DND-41 (cell line): ENCODE results near the gene KCNG2.
"Not testable (repeated sequence)": the region's sequence is repeated elsewhere in the genome, so short reads cannot be mapped to it uniquely, and the experiment has no call there.

Experiments used
- ATAC-seq: fragments of 200-7000 bp; cut with Tn5 transposase; 3 replicates; pipeline ENCODE4 v1.9.1; 2021; ENCODE audit warnings: low read depth; ENCODE audit not compliant: insufficient read depth
- DNase-seq: peaks from one replicate; pipeline ENCODE4 v3.0.0-alpha.2; 2020
- H2AFZ ChIP-seq: 2 replicates; pipeline ENCODE4 v1.6.0; 2012; ENCODE audit warnings: low read depth, low read length
- H3K27ac ChIP-seq: 2 replicates; pipeline ENCODE4 v1.5.1; 2012; ENCODE audit warnings: low read length, inconsistent platforms
- H3K27me3 ChIP-seq: fragments of 200-600 bp; sonication (generic); 2 replicates; pipeline ENCODE4 v1.6.0; 2012; ENCODE audit warnings: low read length, mild to moderate bottlenecking, inconsistent platforms; ENCODE audit not compliant: insufficient read depth, poor library complexity
- H3K36me3 ChIP-seq: 2 replicates; pipeline ENCODE4 v1.5.1; 2012; ENCODE audit warnings: low read length, inconsistent platforms; ENCODE audit not compliant: insufficient read depth
- H3K4me1 ChIP-seq: 2 replicates; pipeline ENCODE4 v1.5.1; 2012; ENCODE audit warnings: mild to moderate bottlenecking, low read length; ENCODE audit not compliant: insufficient read depth
- H3K4me2 ChIP-seq: 2 replicates; pipeline ENCODE4 v1.6.0; 2012; ENCODE audit warnings: mild to moderate bottlenecking, moderate library complexity, low read length, inconsistent platforms; ENCODE audit not compliant: insufficient read depth
- H3K4me3 ChIP-seq, 2 experiments: fragments of 200-600 bp in 1 of 2; shearing (Covaris generic) in 1 of 2; 2 replicates each; pipeline ENCODE4 v1.5.1; 2012 to 2016; ENCODE audit warnings: inconsistent platforms in 2 of 2, low read length in 2 of 2, mild to moderate bottlenecking in 2 of 2, low read depth in 1 of 2, moderate library complexity in 1 of 2
- H3K79me2 ChIP-seq: 2 replicates; pipeline ENCODE4 v1.6.0; 2012; ENCODE audit warnings: low read length, inconsistent platforms; ENCODE audit not compliant: insufficient read depth
- H3K9ac ChIP-seq: 2 replicates; pipeline ENCODE4 v1.6.0; 2012; ENCODE audit warnings: low read depth, mild to moderate bottlenecking, inconsistent platforms, low read length, moderate library complexity
- H3K9me3 ChIP-seq: 2 replicates; pipeline ENCODE4 v1.5.1; 2012; ENCODE audit warnings: low read length, moderate library complexity, mild to moderate bottlenecking, inconsistent platforms; ENCODE audit not compliant: insufficient read depth, severe bottlenecking
- H4K20me1 ChIP-seq: 2 replicates; pipeline ENCODE4 v1.6.0; 2012; ENCODE audit warnings: low read length; ENCODE audit not compliant: insufficient read depth
- EZH2 ChIP-seq: IDR thresholded peaks from 3 replicates; pipeline ENCODE4 v1.6.1; 2012; ENCODE audit warnings: borderline replicate concordance, low read depth, mild to moderate bottlenecking, moderate library complexity, low read length, inconsistent platforms; ENCODE audit not compliant: severe bottlenecking
- TF ChIP-seq, protein P1 (sequence below): IDR thresholded peaks from 2 replicates; pipeline ENCODE4 v1.5.1; 2012; ENCODE audit warnings: borderline replicate concordance, low read length, moderate library complexity, mild to moderate bottlenecking; ENCODE audit not compliant: poor library complexity, severe bottlenecking; ENCODE audit errors: extremely low read depth

KCNG2 gene

DNA sequence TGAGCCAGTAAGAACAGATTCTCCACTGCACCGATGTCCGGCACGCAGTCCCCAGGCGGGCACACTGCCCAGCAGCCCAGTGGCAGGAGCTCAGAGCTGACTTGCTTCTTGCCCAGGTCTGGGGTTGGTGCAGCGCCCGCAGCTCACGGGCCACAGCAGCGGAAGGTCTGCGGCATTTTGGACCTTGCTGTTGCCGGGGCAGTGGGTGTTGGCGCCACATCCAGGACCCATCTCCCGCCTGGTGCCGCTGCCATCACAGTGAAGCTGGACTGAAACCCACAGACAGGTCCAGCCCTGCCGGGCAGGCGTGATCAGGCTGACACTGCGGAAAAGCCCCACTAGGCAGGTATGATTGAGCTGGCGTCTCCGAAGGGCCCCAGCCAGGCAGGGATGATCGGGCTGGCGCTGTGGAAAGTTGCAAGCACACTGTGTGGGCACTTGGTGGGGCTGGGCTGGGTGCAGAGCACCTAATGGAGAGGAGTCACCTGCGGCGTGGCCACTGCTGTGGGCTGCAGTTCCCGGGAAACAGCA, 78.3 kb downstream of the KCNG2 start:
- H3K4me2 ChIP-seq = no peak overlapping the region
- no peaks in the 10 kb centered on the region for H3K27me3 ChIP-seq
- no peak overlapping the region for H3K27ac ChIP-seq
- no peak overlapping the region for H2AFZ ChIP-seq
- H3K4me1 ChIP-seq = no peaks in the 10 kb centered on the region
- no peaks in the 10 kb centered on the region for H3K9me3 ChIP-seq
- no peak overlapping the region for H3K9ac ChIP-seq
- H3K4me3 ChIP-seq = no peak overlapping the region
- no peaks in the 10 kb centered on the region for H3K36me3 ChIP-seq
- no peaks in the 10 kb centered on the region for H4K20me1 ChIP-seq
- DNase-seq (no peak), ATAC-seq (no peak)
- no peak for TF ChIP-seq EZH2
- TF ChIP-seq, protein P1, sequence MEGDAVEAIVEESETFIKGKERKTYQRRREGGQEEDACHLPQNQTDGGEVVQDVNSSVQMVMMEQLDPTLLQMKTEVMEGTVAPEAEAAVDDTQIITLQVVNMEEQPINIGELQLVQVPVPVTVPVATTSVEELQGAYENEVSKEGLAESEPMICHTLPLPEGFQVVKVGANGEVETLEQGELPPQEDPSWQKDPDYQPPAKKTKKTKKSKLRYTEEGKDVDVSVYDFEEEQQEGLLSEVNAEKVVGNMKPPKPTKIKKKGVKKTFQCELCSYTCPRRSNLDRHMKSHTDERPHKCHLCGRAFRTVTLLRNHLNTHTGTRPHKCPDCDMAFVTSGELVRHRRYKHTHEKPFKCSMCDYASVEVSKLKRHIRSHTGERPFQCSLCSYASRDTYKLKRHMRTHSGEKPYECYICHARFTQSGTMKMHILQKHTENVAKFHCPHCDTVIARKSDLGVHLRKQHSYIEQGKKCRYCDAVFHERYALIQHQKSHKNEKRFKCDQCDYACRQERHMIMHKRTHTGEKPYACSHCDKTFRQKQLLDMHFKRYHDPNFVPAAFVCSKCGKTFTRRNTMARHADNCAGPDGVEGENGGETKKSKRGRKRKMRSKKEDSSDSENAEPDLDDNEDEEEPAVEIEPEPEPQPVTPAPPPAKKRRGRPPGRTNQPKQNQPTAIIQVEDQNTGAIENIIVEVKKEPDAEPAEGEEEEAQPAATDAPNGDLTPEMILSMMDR = no peak
- H3K79me2 ChIP-seq = no peaks in the 10 kb centered on the region

DNA sequence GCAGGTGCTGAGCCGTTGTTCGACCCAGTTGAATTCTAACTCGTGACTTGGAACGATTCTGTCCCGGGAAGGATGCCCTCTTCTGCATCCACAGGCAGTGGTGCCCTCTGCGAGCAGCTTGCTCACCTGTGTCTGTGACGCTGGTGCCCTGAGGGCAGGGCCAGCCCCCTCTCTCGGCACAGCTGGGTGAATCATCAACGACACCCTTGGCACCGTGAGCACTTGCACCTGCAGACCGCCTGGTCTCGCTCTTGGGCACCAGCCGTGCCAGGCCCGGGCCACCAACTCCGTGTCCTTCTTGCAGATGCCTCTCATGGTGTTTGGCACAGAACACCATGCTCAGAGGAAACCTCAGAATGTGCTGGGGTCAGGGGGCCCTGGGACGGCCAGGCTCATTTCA, 78.8 kb downstream of the KCNG2 start:
- no peak for DNase-seq

DNA sequence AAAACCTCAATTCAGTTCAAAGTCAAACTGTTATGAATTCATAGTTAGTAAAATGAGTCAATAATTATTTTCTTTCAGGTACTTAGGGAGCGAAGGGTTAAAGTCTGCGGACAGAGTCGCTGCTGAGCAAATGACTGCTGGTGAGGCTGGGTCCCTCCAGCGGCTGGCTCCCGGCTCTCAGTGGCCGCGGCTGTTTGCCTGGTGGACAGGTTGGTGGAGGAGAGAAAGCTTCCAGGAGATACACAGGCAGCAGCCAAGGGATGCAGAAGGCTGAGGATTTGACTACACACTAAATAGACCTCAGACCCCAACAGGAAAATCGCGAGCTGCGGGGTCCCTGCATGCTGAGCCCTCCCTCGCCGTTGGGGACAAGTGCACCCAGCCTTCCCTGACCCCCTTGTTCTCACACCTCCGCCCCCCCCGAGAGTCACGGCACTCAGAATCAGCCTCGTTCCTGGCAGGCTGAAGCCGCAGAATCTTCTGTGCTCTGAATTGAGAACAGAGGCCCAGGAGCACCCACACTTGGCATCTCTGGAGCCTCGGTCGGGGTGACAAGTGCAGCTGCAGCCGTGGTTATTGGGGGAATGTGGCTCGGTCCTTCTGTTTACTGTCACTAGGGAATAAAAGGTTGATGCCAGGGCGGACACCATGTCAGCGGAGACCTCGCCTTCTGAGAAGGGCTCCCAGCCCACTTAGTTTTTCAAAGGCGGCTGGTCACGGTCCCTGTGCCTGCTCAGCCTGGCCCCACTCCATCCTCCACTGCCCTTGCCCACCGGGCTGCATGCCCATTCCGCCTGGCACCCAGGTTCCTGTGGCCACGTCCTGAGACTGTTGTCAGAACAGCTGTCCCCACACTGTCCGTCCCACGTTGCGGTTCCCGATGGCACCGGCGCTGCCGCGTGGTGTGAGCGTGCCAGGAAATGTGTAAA, 79.7 kb downstream of the KCNG2 start:
- no peaks in the 10 kb centered on the region for H3K27me3 ChIP-seq
- TF ChIP-seq EZH2 = no peak
- TF ChIP-seq, protein P1 = no peak
- no peak overlapping the region for H3K27ac ChIP-seq
- DNase-seq (no peak), ATAC-seq (no peak)
- H3K36me3 ChIP-seq = no peaks in the 10 kb centered on the region
- no peaks in the 10 kb centered on the region for H3K4me1 ChIP-seq
- H3K9me3 ChIP-seq = no peaks in the 10 kb centered on the region
- no peak overlapping the region for H3K4me3 ChIP-seq
- H4K20me1 ChIP-seq = no peaks in the 10 kb centered on the region
- no peaks in the 10 kb centered on the region for H3K79me2 ChIP-seq
- H2AFZ ChIP-seq = no peak overlapping the region
- H3K9ac ChIP-seq = no peak overlapping the region
- no peak overlapping the region for H3K4me2 ChIP-seq

More for the DNA sequence above, 78.8 kb downstream of the KCNG2 start:
- no peak overlapping the region for H3K4me2 ChIP-seq
- no peak for ATAC-seq
- H3K4me1 ChIP-seq = no peaks in the 10 kb centered on the region
- no peaks in the 10 kb centered on the region for H3K36me3 ChIP-seq
- H3K27ac ChIP-seq = no peak overlapping the region
- no peaks in the 10 kb centered on the region for H3K27me3 ChIP-seq
- H3K79me2 ChIP-seq = no peaks in the 10 kb centered on the region
- H2AFZ ChIP-seq = no peak overlapping the region
- H3K9ac ChIP-seq = no peak overlapping the region
- no peak overlapping the region for H3K4me3 ChIP-seq
- no peaks in the 10 kb centered on the region for H3K9me3 ChIP-seq
- TF ChIP-seq, protein P1 = no peak
- TF ChIP-seq EZH2 = no peak
- H4K20me1 ChIP-seq = no peaks in the 10 kb centered on the region

DNA sequence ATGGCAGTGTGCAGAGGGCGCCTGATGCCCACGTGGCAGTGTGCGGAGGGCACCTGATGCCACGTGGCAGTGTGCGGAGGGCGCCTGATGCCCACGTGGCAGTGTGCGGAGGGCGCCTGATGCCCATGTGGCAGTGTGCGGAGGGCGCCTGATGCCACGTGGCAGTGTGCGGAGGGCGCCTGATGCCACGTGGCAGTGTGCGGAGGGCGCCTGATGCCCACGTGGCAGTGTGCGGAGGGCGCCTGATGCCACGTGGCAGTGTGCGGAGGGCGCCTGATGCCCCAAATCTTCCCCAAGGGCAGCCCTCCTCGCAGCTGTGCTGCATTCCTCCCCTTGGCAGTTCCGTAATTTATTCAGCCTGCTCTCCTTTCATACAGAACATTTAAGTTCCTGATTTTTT, 80.5 kb downstream of the KCNG2 start:
- not testable (repeated sequence) for H3K27ac ChIP-seq, H4K20me1 ChIP-seq, H3K27me3 ChIP-seq, ATAC-seq, H3K4me1 ChIP-seq, H3K9ac ChIP-seq, H3K4me3 ChIP-seq, H3K9me3 ChIP-seq, H3K79me2 ChIP-seq, H3K4me2 ChIP-seq, H3K36me3 ChIP-seq, H2AFZ ChIP-seq, DNase-seq
